Ovary (tissue), 9 donors: ENCODE data around the gene GDF10. TPM values are rescaled to one million over a fixed set of nuclear protein-coding genes. Genes with fewer than 3 reads are reported as not detected.

ENCODE experiments used
- DNase-seq, 5 donors: peaks; one replicate each; pipeline ENCODE4 v3.0.0-alpha.2; 2019 to 2020
- H3K27ac ChIP-seq, 2 donors: fragments of 200-600 bp; one replicate each; pipeline versions ENCODE4 v1.5.1 to v1.8.0; 2019 to 2022
- H3K27me3 ChIP-seq: fragments of 200-600 bp; one replicate; pipeline ENCODE4 v1.8.0; 2022
- H3K36me3 ChIP-seq: fragments of 200-600 bp; sonication (generic); one replicate; pipeline ENCODE4 v1.5.1; 2019
- H3K4me1 ChIP-seq: one replicate; pipeline ENCODE4 v1.8.1; 2013; ENCODE audit warnings: mild to moderate bottlenecking, moderate library complexity; ENCODE audit not compliant: insufficient read depth
- H3K4me3 ChIP-seq: fragments of 200-600 bp; sonication (generic); one replicate; pipeline ENCODE4 v1.5.1; 2017
- H3K9me3 ChIP-seq, 2 donors: fragments of 200-600 bp in 1 of 2; sonication (generic) in 1 of 2; one replicate each; pipeline versions ENCODE4 v1.5.1 to v1.8.1; 2013 to 2019; ENCODE audit warnings: mild to moderate bottlenecking in 1 of 2, moderate library complexity in 1 of 2
- EP300 ChIP-seq: sonication (generic); formaldehyde crosslinking; IDR thresholded peaks from one replicate; pipeline ENCODE4 v1.6.1; 2017; ENCODE audit warnings: antibody characterized with exemption
- POLR2A ChIP-seq: fragments of 450-650 bp; IDR thresholded peaks from one replicate; pipeline ENCODE4 v1.6.1; 2017; ENCODE audit warnings: antibody characterized with exemption, mild to moderate bottlenecking, moderate library complexity
- WGBS, 3 donors: extraction: QIAGEN DNeasy Blood & Tissue Kit in 1 of 3; methylation state at CpG; one replicate each; pipeline versions ENCODE4 v1.1.5 to v1.1.7; 2013 to 2017; 5-methylcytosine and 5-hydroxymethylcytosine counted together
- intact Hi-C, 4 donors: fragments of 100-400 bp; cut with DNase I; formaldehyde crosslinking; loops; one replicate each; pipeline versions ENCODE4 v1.11.0 to v1.15.1; 2022 to 2023
- polyA plus RNA-seq, 2 donors: library from polyadenylated mRNA; stranded (reverse); fragments of 200-250 nt in 1 of 2; fragments of 350-450 nt in 1 of 2; fragmentation: Illumina TruSeq in 1 of 2; extraction: RNeasy Lipid Tissue Mini Kit (QIAGEN cat#74804) in 1 of 2; gene quantifications; one replicate each; pipeline ENCODE4 v1.2.3, GENCODE V29; 2013 to 2014
- total RNA-seq, 7 donors: library from RNA; depleted of rRNA in 2 of 7; stranded (reverse); fragments of >200 nt in 2 of 7; fragmentation: NEBNext Ultra II Directional in 3 of 7; extraction: Animal tissue kit (Norgen Biotek cat#: 25700) in 3 of 7; gene quantifications; one replicate each; pipeline versions ENCODE4 v1.1.0 to v1.2.4, GENCODE V29; 2016 to 2023
- TF ChIP-seq, protein P1 (sequence below), 3 donors: fragments of 450-650 bp in 2 of 3; fragments of 200-600 bp in 1 of 3; IDR thresholded peaks; one replicate each; pipeline versions ENCODE4 v1.5.1 to v1.8.0; 2016 to 2022; ENCODE audit warnings: antibody characterized with exemption in 3 of 3, mild to moderate bottlenecking in 1 of 3
- donor health status: DM: no; HTN: no; CAD: no; lungs with moderate emphysema.
- donor health status: DM: no; HTN: no; CAD: no.
- donor health status: Bipolar disorder and iron deficiency.
- donor health status: DM: yes; HTN: yes; CAD: no.
- donor health status: DM: no; HTN: no; CAD: no.
- donor health status: DM: yes; HTN: yes; CAD: no.

GDF10 gene
- total and polyA plus RNA-seq, 9 donors, result 0.12 to 1.2 (median 0.53) TPM; not detected in 3

DNA sequence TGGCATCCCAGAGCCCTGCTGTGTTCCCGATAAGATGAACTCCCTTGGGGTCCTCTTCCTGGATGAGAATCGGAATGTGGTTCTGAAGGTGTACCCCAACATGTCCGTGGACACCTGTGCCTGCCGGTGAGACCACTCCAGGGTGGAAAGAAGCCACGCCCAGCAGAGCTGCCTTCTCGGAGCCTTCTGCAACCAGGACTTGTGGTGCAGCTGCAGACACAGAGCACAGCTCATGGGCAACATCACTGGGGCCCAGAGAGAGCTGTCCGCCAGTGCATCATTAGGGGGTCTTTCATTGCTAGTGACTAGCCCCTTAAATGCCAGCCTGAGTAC lies 12.6 kb downstream of the GDF10 start:
- TF ChIP-seq EP300 (no peak), POLR2A (no peak)
- TF ChIP-seq, protein P1, sequence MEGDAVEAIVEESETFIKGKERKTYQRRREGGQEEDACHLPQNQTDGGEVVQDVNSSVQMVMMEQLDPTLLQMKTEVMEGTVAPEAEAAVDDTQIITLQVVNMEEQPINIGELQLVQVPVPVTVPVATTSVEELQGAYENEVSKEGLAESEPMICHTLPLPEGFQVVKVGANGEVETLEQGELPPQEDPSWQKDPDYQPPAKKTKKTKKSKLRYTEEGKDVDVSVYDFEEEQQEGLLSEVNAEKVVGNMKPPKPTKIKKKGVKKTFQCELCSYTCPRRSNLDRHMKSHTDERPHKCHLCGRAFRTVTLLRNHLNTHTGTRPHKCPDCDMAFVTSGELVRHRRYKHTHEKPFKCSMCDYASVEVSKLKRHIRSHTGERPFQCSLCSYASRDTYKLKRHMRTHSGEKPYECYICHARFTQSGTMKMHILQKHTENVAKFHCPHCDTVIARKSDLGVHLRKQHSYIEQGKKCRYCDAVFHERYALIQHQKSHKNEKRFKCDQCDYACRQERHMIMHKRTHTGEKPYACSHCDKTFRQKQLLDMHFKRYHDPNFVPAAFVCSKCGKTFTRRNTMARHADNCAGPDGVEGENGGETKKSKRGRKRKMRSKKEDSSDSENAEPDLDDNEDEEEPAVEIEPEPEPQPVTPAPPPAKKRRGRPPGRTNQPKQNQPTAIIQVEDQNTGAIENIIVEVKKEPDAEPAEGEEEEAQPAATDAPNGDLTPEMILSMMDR (IDR thresholded peaks at IDR 0.05), result no peak

GRCh38 chr10:47314416-47314970 lies 14.5 kb downstream of the GDF10 start:
- Histone ChIP-seq H3K4me1 (no peaks in the 10 kb centered on the region), H3K27ac (no peak overlapping the region), H3K27me3 (no peaks in the 10 kb centered on the region), H3K36me3 (no peaks in the 10 kb centered on the region), H3K9me3 (no peaks in the 10 kb centered on the region), H3K4me3 (no peak overlapping the region)
- intact Hi-C loops, result loop anchor here in 2 of 4 donors (5.0 to 10.0 kb wide), 2 partner anchors 290 to 292 kb away; no protein-coding TSS in a partner anchor
- peak in 1 of 5 donors; percentile 26 for DNase-seq
- WGBS, 3 donors, result 91 to 95% (median 92%) methylated on average over 9 of the region's 9 CpGs
- TF ChIP-seq POLR2A (no peak), EP300 (no peak)
- TF ChIP-seq, protein P1 (IDR thresholded peaks at IDR 0.05), result no peak

More for the DNA sequence above, 12.6 kb downstream of the GDF10 start:
- no peaks in the 10 kb centered on the region for H3K36me3 ChIP-seq
- no peaks in the 10 kb centered on the region for H3K9me3 ChIP-seq
- no peaks in the 10 kb centered on the region for H3K27me3 ChIP-seq
- no peak for DNase-seq
- no peaks in the 10 kb centered on the region for H3K4me1 ChIP-seq
- intact Hi-C loops, result loop anchor here in 2 of 4 donors (5.0 to 10.0 kb wide), 2 partner anchors 288 to 290 kb away; no protein-coding TSS in a partner anchor
- H3K27ac ChIP-seq, result no peak overlapping the region
- H3K4me3 ChIP-seq, result no peak overlapping the region
- 77 to 83% (median 83%) methylated on average over 7 of the region's 7 CpGs for WGBS, 3 donors

GRCh38 chr10:47315421-47315820 lies 15.4 kb downstream of the GDF10 start:
- TF ChIP-seq POLR2A (no peak), EP300 (no peak)
- TF ChIP-seq, protein P1 (IDR thresholded peaks at IDR 0.05), result no peak
- H3K4me1 ChIP-seq, result no peaks in the 10 kb centered on the region
- H3K27me3 ChIP-seq, result no peaks in the 10 kb centered on the region
- intact Hi-C loops, result loop anchor here in 1 of 4 donors (10.0 kb wide), 1 partner anchor 291 kb away; no protein-coding TSS in a partner anchor
- H3K27ac ChIP-seq, result no peak overlapping the region
- DNase-seq, result no peak
- 69 to 80% (median 69%) methylated on average over 2 of the region's 2 CpGs for WGBS, 3 donors
- H3K9me3 ChIP-seq, result no peaks in the 10 kb centered on the region
- no peak overlapping the region for H3K4me3 ChIP-seq
- no peaks in the 10 kb centered on the region for H3K36me3 ChIP-seq

DNA sequence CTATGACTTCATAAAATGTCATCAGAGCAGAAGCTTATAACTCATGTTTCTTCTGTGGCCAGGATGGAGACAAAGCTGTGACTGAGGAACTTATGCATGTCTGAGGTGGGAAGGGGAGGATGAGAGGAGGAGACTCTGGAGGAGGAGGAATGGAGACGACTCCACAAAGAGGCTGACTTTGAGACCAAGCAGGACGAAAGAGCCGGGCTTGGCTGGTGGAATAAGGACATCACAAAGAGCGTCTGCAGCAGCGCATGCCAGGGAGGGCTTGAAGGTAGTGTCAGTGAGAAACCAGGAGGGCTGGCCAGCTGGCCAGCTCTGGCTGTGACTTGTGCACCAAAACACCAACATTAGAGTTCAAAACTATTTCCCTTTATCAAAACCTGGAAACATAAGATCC lies 16.1 kb downstream of the GDF10 start:
- Histone ChIP-seq H3K27ac (no peak overlapping the region), H3K4me3 (no peak overlapping the region), H3K9me3 (no peaks in the 10 kb centered on the region), H3K27me3 (no peaks in the 10 kb centered on the region), H3K4me1 (no peaks in the 10 kb centered on the region), H3K36me3 (no peaks in the 10 kb centered on the region)
- intact Hi-C loops, result loop anchor here in 1 of 4 donors (10.0 kb wide), 1 partner anchor 291 kb away; no protein-coding TSS in a partner anchor
- WGBS, 3 donors, result 68 to 73% (median 72%) methylated on average over 5 of the region's 5 CpGs
- DNase-seq, result peak in 1 of 5 donors; percentile 9
- TF ChIP-seq, protein P1 (IDR thresholded peaks at IDR 0.05), result no peak
- TF ChIP-seq POLR2A (no peak), EP300 (no peak)
